HG02678 (cell line): ENCODE measurements around the gene PPFIA4.

Source experiments
- ATAC-seq: cut with Tn5 transposase; IDR thresholded peaks from one replicate; pipeline ENCODE4 v1.9.1; 2021; ENCODE audit warnings: mild to moderate bottlenecking, moderate library complexity; ENCODE audit not compliant: unreplicated experiment

Gene PPFIA4

DNA sequence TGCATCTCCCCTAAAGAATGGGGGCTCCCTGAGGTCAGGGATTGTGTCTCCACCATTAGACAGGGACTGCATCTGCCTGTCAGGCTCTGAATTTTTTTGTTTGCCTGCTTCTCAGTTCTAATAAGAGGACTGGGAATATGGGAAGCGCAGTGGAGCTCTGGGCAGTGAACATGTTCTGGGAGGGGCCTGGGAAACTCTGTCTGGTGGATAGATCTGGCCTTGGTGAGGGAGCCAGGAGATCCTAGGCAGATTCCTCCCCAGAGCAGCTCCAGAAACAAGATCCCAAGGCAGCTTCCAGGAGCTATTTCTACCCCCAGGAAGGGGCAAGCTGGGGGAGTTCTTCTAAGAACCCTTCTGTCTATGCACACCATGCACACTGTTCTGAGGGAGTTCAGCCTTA lies 72.2 kb downstream of the PPFIA4 start:
- ATAC-seq, result no peak

DNA sequence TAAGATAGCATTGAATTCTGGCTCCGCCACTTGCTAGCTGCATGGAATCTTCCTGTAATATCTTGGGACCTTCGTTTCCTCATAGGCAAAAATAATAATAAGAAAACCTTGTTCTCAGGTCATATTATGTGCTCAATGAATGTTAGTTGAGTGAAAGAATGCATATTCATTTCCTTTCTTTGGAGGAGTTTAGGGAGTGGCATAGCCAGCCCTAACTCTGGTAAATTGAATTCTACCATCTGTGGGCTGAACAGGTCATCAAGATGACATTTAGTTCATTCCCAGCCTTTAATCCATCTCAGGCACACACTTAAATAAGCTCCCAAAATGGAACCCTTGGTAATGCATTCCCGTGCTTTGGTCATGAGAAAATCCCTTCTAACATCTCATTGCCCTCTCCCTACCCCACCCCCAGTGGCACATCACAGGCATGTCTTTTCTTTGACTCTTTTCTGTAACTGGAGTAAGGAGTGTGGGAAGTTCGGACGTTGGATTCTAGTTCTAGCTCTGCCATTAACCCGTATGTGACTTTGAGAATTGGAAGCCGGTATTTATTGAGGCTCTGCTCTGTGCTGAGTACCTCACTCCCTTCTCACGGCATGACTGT lies 72.7 kb downstream of the PPFIA4 start:
- ATAC-seq, result no peak

DNA sequence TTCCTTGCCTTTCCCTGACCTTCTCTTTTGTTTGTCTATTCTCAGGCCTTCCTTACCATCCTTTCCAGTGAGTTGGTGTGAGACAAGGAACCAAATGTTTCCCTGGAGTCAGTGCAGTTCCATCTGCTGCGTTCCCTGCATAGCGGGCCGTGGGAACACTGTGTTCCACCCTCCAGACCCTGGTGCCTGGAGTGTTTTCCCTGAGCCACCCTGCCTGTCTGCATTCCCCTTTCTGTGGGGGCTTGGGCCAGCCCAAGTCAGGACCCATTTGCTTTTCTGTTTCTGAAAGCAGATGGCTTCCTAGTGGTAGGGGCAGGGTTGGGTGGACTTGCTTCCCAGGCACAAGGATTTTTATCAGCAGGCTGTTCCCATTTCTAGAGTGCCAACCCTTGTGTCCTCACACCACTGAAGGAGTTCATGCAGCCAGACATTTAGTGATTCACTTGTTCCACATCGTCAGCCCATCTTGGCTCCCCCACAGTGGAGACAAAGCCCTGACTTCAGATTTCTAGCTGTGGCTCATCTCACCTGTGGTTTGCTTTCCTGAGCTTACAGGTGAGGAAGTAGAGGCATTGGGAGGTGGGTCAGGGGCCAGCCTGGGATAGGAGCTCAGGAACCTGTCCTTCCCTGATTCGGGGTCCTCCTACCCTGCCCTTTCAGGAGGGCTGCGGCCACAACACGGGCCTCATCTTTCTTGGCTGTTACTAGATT lies 73.7 kb downstream of the PPFIA4 start:
- ATAC-seq, result no peak

DNA sequence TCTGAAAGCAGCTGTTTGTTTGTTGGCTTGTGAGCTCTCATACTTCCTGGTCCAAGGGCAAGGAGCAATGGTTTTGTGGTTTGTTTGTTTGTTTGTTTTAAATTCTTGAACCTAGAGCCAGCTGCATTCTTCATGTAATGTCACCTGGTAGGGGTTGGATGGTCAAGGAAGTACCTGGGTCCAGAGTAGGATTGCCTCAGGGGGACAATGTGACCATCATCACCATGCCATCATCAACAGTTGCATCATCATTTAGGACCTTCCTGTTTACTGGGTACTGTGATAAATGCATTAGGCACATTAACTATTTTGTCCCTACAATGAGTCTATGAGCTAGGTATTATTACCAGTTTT lies 74.2 kb downstream of the PPFIA4 start:
- ATAC-seq, result no peak

DNA sequence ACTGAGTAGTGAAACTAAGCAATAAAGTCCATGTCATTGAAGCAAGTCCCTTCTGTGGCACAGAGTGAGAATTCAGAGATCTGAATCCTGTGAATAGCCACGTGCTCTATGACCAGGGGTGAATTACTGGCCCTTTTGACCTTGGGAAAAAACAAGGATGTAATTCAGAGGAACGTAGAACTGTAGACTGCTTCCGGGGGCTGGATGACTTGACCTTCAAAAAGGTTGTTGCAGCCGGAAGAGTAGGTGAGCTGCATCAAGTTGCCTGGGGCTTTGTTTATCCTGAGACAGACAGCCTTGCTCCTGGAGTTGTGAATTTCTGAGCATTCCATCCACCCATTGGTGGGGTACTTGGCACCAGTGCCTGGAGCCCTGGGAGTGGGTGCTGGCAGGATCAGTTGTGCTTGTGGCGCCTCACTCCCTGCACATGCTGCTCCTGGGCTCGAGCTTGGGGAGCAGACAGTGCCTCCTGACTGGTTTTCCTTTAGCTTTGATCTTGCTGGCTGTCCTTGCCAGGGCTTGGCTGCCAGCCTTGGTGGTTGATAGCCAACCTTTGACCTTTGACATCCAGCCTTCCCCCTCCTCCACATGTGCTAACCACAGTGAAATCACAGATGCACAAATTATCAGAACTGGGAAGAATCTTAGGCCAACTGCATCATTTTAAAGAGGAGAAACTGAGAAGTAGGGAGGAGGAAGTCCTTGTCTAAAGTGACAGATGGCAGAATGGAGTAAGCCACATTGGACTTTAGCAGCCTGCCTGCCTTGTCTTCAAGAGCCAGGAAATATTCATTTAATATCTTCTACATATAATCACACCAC lies 75.7 kb downstream of the PPFIA4 start:
- ATAC-seq, result no peak

DNA sequence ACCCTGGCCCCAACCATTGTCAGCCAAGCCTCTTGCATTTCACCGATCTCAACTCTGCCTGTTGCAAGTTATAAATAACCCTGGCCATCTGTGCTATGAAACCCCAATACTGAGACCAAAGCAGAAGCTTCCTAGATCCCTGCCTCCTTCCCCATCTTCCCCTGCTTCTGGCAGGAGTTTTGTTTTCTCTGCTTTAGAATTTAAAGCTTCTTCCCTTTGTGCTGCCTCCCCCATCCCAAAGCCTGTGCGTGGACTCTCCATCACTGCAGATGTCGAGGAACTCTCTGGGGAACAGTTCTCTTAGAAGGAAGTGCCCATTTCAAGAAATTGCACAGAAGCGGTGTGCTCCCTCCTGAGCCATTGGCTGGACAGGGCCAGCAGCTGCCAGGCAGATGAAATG lies 76.9 kb downstream of the PPFIA4 start:
- ATAC-seq, result no peak

DNA sequence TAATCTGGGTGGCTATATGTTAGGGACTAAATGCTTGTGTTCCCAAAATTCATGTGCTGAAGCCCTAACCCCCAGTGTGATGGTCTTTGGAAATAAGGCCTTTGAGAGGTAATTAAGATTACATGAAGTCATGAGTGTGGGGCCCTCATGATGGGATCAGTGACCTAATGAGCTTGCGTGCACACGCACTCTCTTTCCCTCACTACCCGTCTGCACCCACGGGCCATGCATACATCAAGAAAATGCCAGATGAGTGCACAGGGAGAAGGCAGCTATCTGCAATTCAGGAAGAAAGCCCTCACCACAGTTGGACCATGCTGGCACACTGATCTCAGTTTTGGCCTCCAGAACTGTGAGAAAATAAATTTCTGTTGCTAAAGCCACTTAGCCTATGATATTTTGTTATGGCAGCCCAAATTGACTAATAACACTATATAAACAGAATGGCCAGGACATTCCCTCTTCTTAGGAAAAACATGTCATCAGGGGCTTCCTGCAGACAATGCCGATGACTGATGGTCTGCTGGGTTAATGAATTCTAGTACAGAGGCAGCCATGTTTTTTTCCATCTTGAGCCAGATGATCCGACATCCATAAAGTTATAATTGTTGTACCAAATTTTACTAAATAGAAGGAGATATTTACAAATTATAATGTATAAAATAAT lies 77.7 kb downstream of the PPFIA4 start:
- no peak for ATAC-seq

DNA sequence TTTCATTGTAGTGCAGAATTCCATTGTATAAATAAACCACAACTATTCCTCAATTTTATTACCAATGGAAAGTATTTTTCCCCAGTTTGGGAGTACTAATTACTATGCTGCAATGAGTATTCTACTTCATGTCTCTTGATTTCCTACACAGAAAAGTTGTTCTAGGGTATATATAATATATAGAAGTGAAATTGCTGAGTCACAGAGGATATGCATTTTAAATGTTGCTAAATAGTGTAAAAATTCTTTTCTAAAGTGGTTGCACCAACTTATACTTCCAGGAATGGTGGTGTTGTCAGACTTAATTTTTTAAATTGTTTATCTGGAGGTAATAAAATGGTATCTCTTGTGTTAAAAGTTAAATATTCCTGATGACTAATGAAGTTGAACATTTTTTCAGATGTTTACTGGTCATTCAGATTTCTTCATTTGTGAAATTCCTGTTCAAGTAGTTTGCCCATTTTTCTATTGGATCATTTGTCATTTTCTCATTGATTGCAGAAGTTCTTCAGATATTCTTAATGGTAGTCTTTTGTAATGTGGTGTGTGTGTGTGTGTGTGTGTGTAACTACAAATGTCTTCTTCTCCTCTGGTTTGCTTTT lies 78.6 kb downstream of the PPFIA4 start:
- no peak for ATAC-seq

DNA sequence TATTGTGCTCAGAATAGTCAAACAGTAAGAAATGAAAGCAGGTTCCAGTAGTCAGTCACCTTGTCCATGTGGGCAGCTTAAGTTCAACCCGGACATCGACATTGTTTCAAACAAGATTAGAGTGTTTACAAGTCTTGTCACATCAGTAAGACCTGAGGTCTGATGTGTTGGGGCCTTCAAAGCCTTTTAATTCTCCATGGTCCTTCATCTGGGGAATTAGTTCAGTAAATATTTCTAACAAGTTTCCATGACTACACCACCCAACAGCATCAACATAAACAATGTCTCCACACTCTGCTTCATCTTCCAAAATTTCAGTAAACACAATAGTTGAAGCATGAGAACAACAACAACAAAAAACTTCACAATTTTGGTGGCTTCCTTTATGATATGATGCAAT lies 86.2 kb downstream of the PPFIA4 start:
- no peak for ATAC-seq

DNA sequence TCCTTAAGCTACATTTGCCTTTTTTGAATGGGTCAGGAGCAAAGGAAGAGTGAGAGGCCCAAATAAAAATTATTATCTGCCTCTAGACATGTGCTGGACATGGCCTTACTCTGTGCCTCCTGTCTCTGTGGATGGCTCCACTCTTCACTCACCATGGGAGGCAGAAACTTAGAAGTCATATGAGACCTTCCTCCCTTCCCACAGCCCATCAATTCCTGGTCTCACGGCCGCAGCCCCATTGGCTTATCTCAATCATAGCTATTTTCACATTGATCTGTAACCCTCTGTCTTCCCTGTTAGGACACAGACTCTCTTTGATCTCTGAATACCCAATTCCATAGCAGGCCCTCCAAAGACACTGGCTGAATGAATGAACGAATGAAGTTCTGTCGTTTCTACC lies 87.0 kb downstream of the PPFIA4 start:
- ATAC-seq, result no peak

DNA sequence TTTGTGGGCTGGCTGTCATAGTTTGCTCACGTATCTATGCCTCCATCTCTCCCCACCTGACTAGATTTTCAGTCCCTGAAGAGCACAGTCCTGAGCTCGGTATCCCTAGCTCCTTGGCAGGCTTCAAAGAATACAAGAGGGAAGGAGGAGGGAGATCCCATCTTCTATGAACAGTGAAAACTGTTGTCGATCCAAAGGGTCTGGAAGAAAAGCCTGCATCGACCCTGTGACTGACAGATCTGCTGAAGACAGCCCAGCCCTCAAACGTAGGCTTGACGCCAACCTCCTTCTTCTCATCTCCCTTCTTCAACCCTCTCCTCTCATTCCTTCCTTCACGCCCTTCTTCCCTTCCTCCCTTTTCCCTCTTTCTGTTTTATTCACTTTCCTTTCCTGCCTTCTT lies 87.9 kb downstream of the PPFIA4 start:
- ATAC-seq, result no peak

DNA sequence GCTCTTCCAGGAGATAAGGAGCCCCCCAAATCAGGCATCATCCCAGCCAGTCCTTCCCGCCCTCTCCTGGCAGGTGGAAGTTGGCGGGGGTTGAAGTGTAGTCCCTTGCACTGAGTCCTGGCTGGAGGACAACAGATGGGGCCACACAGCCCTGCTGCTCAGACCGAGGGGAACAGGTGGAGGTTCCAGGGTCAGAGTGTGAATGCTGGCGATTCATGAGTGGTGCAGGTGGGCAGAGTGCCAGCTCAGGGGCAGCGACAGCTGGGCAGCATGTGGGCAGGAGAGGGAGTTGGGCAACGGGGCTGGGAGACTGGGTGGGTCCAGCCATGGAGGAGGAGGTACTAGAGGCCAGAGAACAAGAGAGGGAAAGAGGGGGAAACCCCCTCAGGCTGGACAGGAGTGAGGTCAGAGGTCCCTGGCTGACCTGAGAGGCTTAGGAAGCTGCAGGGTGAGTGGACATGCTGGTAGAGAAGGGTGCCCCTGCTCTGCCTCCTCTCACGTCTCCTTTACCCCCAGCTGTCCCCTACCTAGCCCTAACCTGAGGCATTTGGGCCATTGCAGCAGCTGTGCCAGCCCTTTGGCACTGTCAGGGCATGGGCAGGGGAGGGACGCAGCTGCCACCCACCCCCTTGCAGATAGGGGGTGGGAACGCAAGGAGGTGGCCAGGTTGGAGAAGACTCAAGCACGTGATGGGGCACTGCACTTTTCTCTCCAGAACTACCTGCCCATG lies 90.0 kb downstream of the PPFIA4 start:
- ATAC-seq, result no peak

DNA sequence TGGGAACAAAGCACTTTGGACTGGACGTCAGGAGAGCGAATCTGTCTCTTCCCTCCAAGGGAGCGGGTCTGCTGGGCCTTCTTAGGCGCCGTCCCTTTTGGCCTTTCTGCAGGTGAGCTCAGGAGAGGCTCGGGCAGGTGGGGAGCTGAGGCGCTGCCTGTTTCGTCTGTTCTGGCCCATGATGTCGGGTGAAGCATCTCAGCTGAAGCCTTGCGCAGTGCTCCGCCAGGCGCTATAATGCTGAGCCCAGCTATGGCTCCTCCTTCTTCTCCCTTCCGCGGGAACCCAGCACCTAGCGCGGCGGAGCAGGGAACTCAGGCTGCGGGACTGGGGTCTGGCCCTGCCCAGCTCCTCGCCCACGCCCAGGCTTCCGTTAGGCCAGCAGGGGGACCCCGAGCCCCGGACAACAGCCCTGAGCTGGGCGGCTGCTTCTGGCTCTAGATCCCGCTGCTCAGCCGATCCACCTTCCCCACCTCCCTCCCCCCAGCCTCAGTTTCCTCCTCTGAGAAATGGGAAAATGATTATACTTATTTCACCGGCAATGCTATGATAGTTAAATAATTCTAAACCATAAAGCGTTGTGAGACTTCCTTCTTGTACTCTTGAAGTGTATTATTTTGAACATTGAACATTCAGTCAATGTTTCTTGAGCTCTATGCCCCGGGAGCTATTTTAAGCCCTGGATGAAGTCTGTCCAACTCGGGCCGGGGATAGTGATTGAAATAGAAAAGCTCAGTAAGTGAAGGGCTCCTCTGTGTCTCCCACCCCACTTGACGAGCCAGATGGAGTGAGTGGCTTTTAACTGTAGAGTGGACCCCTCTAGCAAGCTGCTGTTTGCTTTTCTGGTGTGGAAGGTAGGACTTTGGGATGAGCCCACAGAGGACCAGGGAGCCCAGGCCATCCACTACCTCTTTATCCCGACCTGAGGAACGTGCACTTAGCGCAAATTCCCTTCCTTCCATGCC lies 91.6 kb downstream of the PPFIA4 start:
- no peak for ATAC-seq

DNA sequence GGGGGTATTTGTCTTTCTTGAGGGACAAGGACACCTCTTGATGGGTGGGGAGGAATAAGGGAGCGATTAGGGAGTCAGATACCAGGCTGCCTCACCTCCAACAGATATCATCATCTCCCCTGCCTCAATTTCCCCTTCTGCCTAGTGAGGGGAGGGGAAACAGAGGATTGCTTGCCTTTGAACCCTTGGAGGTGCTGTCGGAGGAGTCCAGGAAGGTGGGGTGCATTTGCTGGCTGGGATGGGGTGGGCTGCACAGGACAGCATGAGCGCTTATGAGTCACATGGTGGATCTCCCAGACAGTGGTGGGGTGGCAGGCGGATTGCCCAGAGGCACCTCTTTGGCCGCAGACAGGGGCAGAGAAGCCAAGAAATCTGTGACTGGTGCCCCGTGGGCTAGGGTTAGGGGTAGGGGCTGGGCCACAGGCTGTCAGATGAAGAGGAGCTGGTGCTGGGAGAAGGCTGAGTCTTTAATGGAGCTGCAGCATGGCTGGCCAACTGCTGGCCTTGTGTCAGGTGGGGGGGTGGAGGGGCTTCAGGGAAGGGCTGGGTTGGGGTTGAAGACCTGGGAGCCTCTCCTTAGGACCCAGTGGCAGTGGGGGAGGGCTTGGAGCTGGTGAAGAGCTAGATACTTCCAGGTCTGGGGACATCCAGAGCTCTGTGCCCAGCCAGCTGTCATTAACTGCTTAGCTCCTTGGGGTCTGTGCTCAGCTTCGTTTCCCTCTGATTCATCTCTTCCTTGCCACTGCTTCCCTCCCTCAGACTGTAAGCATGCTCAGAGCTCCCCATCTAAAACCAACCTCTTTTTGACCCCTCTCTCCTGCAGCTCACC lies 94.2 kb downstream of the PPFIA4 start:
- no peak for ATAC-seq

DNA sequence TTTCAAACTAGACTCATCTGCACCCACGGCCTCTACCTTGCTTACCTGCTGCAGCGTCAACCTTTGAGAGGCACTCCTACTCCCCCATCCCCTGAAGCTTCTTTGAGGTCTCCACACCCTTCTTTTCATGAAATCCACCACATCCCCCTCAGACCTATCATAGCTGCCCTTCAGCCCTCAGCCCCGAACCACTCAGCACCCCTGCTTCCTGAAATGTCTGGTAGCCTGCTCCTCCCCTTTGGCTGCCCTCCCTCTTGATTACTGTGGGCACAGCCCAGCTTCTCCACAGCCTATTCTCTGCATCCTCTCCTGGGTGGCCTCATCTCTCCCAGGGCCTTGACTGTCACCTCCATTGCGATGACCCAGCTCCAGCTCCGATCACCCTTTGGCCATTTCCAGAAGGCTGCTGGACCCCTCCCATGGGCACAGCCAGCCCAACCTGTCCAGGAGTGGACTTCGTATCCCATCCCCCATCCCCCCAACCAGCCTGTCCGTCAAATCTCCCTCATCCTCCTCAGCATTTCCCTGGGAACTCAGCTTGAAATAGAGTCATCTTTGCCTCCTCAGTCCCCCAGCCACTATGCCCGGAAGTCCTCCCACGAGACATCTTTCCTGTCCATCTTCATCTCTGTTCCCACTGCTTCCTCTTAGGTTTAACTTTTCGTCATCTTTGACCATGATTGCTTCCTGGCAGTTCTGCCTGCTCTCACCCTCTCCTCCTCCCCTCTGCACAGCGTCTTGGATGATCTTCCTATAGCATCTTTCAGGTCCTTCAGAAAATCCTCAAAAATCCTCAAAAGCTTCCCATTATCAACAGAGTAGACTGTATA lies 95.1 kb downstream of the PPFIA4 start:
- no peak for ATAC-seq

DNA sequence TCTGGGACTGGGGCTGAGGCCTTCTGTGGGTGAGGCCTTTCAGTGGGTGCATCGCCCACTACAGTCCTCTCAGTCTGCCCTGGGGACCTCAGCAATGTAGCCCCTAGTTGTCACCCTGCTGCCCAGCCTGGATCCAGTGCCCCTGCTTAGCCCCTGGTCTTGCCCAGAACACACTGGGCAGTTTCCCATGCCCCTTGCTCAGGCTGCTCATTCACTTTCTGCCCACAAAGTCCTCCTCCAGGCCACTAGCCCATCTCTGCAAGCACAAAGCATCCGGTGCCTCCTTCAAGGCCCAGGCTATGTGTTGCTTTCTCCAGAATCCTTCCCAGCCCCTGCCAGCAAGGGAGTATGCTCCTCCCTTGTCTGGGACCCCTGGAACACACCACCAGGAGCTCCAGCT lies 95.9 kb downstream of the PPFIA4 start:
- no peak for ATAC-seq

DNA sequence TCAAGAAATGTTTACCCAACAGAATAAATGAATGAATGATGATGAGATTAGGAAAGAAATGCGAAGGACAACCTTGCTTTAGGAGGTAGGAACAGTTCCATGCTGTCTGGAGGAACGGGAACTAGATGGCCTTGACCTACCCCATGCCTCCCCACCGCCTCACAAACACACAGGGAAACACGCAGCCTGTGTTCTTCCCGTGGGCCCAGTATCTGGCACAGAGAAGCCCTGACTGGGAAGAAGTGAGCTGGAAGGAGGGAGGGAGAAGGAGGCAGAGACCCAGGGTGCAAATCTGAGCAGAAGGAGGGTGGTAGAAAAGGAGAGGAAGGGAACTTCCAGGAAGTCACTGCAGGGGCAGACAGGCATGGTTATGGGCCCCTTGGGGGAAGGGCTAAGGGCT lies 97.7 kb downstream of the PPFIA4 start:
- no peak for ATAC-seq
